Activated CD4-positive, alpha-beta T cell treated with anti-CD3 and anti-CD28 coated beads, Interleukin-2, amount 50 U/mL, for 4 hours (primary cell): ENCODE measurements around the gene PNMA8C.
"Not testable (repeated sequence)": the region's sequence is repeated elsewhere in the genome, so short reads cannot be mapped to it uniquely, and the experiment has no call there.

Experiments
- DNase-seq, 2 experiments: peaks; one replicate each; pipeline ENCODE4 v3.0.0-alpha.2; 2020

The PNMA8C gene

GRCh38 chr19:46446021-46446420 lies 17.3 kb upstream of the PNMA8C start:
- DNase-seq, result no peak

GRCh38 chr19:46442808-46443450 lies 14.2 kb upstream of the PNMA8C start:
- DNase-seq, result no peak

- DNase-seq, result no peak
These were observed 13.1 kb upstream of the PNMA8C start for GRCh38 chr19:46441866-46442265.

GRCh38 chr19:46435689-46436088 lies 7.0 kb upstream of the PNMA8C start:
- not testable (repeated sequence) for DNase-seq

- no peak for DNase-seq
These were observed 6.3 kb upstream of the PNMA8C start for GRCh38 chr19:46435009-46435408.

- not testable (repeated sequence) for DNase-seq
These were observed 4.7 kb upstream of the PNMA8C start for GRCh38 chr19:46433470-46433869.

GRCh38 chr19:46431824-46432223 lies 3.1 kb upstream of the PNMA8C start:
- DNase-seq, result no peak

GRCh38 chr19:46429999-46430398 lies 1.3 kb upstream of the PNMA8C start:
- DNase-seq, result no peak

GRCh38 chr19:46427518-46428045 lies 1.2 kb downstream of the PNMA8C start:
- DNase-seq, result no peak

- DNase-seq, result no peak
These were observed 2.1 kb downstream of the PNMA8C start for GRCh38 chr19:46426506-46427162.

GRCh38 chr19:46426035-46426505 lies 2.7 kb downstream of the PNMA8C start:
- no peak for DNase-seq

- no peak for DNase-seq
These were observed 5.5 kb downstream of the PNMA8C start for GRCh38 chr19:46423188-46423587.

GRCh38 chr19:46422344-46422743 lies 6.4 kb downstream of the PNMA8C start:
- no peak for DNase-seq

- DNase-seq, result no peak
These were observed 8.7 kb downstream of the PNMA8C start for GRCh38 chr19:46420056-46420455.

GRCh38 chr19:46415804-46416709 lies 12.7 kb downstream of the PNMA8C start:
- not testable (repeated sequence) for DNase-seq

GRCh38 chr19:46414899-46415298 lies 13.8 kb downstream of the PNMA8C start:
- not testable (repeated sequence) for DNase-seq

- DNase-seq, result no peak
These were observed 15.3 kb downstream of the PNMA8C start, which contains the start of gene CCDC8 for GRCh38 chr19:46413262-46414031. TSS of gene CCDC8 (minus strand) at chr19:46413564. CDS start at chr19:46412810, 754 bp downstream.

GRCh38 chr19:46412650-46413261 lies 16.0 kb downstream of the PNMA8C start:
- DNase-seq, result no peak

GRCh38 chr19:46411925-46412649 lies 16.6 kb downstream of the PNMA8C start:
- no peak for DNase-seq

- DNase-seq, result no peak
These were observed 17.4 kb downstream of the PNMA8C start for GRCh38 chr19:46411088-46411924.
